GM19455 (cell line): ENCODE data around the gene MMRN2.
"Not testable (repeated sequence)": the region's sequence is repeated elsewhere in the genome, so short reads cannot be mapped to it uniquely, and the experiment has no call there.

Source experiments
- ATAC-seq: cut with Tn5 transposase; IDR thresholded peaks from one replicate; pipeline ENCODE4 v1.9.1; 2021; ENCODE audit not compliant: unreplicated experiment

MMRN2 gene

GRCh38 chr10:86943316-86944030 lies 13.9 kb downstream of the MMRN2 start:
- ATAC-seq, result no peak

- no peak for ATAC-seq
Measured at GRCh38 chr10:86942441-86943315, 14.7 kb downstream of the MMRN2 start.

- no peak for ATAC-seq
Measured at GRCh38 chr10:86941991-86942421, 15.4 kb downstream of the MMRN2 start.

- ATAC-seq, result no peak
Measured at GRCh38 chr10:86941426-86941825, 16.0 kb downstream of the MMRN2 start.

GRCh38 chr10:86940677-86941076 lies 16.7 kb downstream of the MMRN2 start:
- ATAC-seq, result no peak

GRCh38 chr10:86940076-86940475 lies 17.3 kb downstream of the MMRN2 start:
- not testable (repeated sequence) for ATAC-seq

- no peak for ATAC-seq
Measured at GRCh38 chr10:86938260-86938659, 19.2 kb downstream of the MMRN2 start.

- ATAC-seq, result no peak
Measured at GRCh38 chr10:86937502-86938154, 19.8 kb downstream of the MMRN2 start.

- no peak for ATAC-seq
Measured at GRCh38 chr10:86936661-86937501, 20.5 kb downstream of the MMRN2 start.

- ATAC-seq, result not testable (repeated sequence)
Measured at GRCh38 chr10:86934162-86934711, 23.2 kb downstream of the MMRN2 start.

GRCh38 chr10:86932674-86933073 lies 24.7 kb downstream of the MMRN2 start:
- ATAC-seq, result no peak

GRCh38 chr10:86931872-86932271 lies 25.5 kb downstream of the MMRN2 start:
- no peak for ATAC-seq

GRCh38 chr10:86929468-86930380 lies 27.7 kb downstream of the MMRN2 start:
- no peak for ATAC-seq

- ATAC-seq, result no peak
Measured at GRCh38 chr10:86922553-86922961, 34.9 kb downstream of the MMRN2 start.

GRCh38 chr10:86918022-86918471 lies 39.4 kb downstream of the MMRN2 start:
- ATAC-seq, result no peak

- ATAC-seq, result no peak
Measured at GRCh38 chr10:86914734-86915133, 42.7 kb downstream of the MMRN2 start.

GRCh38 chr10:86905429-86905828 lies 52.0 kb downstream of the MMRN2 start:
- no peak for ATAC-seq

GRCh38 chr10:86904600-86904999 lies 52.8 kb downstream of the MMRN2 start:
- ATAC-seq, result no peak

- ATAC-seq, result no peak
Measured at GRCh38 chr10:86900955-86901354, 56.5 kb downstream of the MMRN2 start.
